HG02840 (cell line): ENCODE measurements around the gene KATNB1.
"Not testable (repeated sequence)": the region's sequence is repeated elsewhere in the genome, so short reads cannot be mapped to it uniquely, and the experiment has no call there.

Experiments used
- ATAC-seq: cut with Tn5 transposase; IDR thresholded peaks from one replicate; pipeline ENCODE4 v1.9.1; 2021; ENCODE audit warnings: mild to moderate bottlenecking, moderate library complexity, moderate number of reproducible peaks; ENCODE audit not compliant: unreplicated experiment, low FRiP score

KATNB1 gene

GRCh38 chr16:57723170-57723569 lies 12.4 kb upstream of the KATNB1 start:
- no peak for ATAC-seq

GRCh38 chr16:57724531-57724930 lies 11.0 kb upstream of the KATNB1 start:
- no peak for ATAC-seq

DNA sequence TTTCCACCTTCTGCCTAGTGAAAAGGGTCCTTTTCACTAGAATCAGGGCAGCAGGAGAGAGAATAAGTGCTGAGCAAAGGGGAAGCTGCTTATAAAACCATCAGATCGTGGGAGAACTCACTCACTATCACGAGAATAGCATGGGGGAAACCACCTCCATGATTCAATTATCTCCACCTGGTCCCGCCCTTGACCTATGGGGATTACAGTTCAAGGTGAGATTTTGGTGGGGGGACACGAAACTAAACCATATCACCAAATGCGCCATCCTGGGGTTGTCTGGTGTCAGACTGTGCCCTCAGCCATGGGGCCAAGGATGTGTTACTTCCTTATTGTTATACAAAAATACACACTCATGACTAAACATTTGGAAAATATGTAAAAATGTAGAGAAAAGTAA lies 10.4 kb upstream of the KATNB1 start:
- no peak for ATAC-seq

DNA sequence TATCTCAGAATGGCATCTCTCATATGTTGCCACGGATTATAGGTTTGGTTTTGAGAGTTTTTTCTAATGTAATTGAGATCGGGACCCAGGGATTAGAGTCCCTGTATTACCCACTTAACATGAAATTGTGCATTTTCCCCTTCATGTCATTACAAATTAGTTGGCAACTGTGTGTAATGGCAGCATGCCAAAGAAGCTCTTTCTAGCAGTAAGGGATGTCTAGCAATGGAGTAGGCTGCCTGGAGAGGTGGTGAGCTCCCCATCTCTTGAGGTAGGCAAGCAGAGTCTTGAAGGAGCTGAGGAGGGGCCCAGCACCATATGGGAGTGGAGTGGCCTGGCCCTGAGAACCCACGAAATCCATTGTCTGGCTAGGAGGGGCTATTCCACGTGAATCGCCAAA lies 10.0 kb upstream of the KATNB1 start:
- ATAC-seq: no peak

DNA sequence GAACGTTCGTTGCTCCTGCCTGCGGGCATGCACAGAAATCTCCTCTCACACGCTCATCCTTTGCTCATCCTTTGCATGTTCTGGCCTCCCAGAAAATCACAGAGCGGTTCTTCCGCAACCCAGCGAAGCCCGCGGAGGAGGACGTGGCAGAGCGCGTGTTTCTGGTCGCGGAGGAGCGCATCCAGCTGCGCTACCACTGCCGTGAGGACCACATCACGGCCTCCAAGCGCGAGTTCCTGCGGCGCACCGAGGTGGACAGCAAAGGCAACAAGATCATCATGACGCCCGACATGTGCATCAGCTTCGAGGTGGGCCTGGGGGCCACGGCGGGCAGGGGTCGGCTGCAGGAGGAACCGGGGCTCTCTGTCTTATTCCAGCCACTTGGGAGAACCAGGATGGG lies 9.6 kb upstream of the KATNB1 start:
- ATAC-seq: no peak

DNA sequence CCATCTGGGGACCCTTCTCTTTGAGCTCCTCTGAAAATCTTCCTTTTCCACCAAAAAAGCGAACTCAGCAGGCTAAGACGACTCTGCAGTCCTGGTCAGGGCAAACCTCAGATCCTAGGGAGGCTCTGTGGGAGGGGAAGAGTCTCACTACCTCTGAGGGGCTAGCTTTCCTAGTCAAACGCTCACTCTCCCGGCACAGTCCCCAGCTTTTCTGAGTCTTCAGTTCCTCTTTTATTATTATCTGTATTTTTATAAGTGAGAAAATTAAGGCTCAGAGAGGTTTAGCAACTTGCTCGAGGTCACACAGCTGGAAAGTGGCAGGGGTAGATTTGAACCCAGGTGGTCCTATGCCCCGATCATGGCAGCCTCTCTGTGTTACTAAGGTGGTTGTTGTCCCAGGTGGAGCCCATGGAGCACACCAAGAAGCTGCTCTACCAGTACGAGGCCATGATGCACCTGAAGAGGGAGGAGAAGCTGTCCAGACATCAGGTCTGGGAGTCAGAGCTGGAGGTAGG lies 9.1 kb upstream of the KATNB1 start:
- no peak for ATAC-seq

GRCh38 chr16:57727610-57728009 lies 8.0 kb upstream of the KATNB1 start:
- ATAC-seq: no peak

- no peak for ATAC-seq
Measured at GRCh38 chr16:57728336-57729181, 7.0 kb upstream of the KATNB1 start.

- no peak for ATAC-seq
Measured at GRCh38 chr16:57729182-57729484, 6.4 kb upstream of the KATNB1 start.

GRCh38 chr16:57729852-57730251 lies 5.7 kb upstream of the KATNB1 start:
- ATAC-seq: not testable (repeated sequence)

DNA sequence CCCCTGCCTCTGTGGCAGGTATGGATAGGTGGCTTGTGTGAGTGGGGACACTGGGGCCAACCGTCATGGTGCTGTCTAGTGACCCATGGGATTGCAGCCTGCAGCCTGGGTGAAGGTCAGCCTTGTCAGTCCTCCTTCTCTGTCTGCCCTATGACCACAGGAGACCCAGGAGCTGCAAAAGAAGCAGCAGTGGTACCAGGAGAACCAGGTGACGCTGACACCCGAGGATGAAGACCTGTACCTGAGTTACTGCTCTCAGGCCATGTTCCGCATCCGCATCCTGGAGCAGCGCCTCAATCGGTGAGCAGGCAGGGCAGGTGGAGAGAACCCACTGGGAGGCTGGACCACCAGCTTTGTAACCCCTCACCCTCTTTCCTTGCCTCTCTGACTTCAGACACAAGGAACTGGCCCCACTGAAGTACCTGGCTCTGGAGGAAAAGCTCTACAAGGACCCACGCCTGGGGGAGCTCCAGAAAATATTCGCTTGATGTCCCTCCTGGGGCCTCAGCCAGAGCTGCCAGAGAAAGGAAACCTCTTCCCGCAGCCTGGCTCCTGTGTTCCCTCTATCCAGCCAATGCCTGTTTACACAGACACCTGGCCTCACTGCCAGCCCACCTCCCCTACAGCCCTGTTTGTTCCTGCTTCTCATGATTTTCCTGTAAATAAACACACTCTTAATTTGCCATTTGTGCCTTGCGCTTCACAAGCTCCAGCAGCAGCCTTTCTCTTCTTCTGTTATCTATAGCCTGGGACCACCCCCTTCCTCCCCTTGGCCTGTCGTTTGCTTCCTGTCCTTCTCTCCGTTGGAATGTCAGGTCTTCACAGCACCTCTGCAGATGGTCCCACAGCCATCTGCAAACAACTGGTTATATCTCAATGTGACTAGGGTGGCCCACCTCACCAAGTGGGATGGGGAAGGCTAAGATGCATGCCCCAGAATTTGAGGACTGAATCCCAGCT lies 4.5 kb upstream of the KATNB1 start:
- ATAC-seq: no peak

GRCh38 chr16:57732037-57732436 lies 3.5 kb upstream of the KATNB1 start:
- ATAC-seq: no peak

- ATAC-seq: no peak
Measured at GRCh38 chr16:57732714-57733113, 2.9 kb upstream of the KATNB1 start.

GRCh38 chr16:57734308-57734924 lies 1.2 kb upstream of the KATNB1 start:
- ATAC-seq: no peak

- peak; percentile 88 for ATAC-seq
Measured at GRCh38 chr16:57734925-57735754, 430 bp upstream of the KATNB1 start.

- ATAC-seq: no peak
Measured at GRCh38 chr16:57736419-57737351, 1.1 kb downstream of the KATNB1 start.

DNA sequence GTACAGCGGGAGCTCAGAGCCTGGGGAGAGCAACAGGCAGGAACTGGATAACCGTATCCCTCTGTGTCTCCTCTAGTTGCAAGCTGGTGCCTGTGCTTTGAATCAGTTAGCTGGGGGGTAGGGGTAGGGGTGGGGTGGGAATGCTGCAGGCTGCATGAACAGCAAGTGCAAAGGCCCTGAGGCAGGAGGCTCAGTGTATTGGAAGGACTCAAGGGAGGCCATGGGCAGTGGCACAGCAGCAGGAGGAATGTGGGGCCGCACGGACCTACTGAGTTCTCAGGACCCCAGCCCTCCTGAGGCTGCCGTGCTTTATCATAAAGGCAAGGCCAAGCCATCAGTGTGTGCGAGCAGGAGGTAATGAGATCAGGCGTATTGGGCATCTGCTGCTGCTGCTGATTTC lies 3.3 kb downstream of the KATNB1 start:
- no peak for ATAC-seq

DNA sequence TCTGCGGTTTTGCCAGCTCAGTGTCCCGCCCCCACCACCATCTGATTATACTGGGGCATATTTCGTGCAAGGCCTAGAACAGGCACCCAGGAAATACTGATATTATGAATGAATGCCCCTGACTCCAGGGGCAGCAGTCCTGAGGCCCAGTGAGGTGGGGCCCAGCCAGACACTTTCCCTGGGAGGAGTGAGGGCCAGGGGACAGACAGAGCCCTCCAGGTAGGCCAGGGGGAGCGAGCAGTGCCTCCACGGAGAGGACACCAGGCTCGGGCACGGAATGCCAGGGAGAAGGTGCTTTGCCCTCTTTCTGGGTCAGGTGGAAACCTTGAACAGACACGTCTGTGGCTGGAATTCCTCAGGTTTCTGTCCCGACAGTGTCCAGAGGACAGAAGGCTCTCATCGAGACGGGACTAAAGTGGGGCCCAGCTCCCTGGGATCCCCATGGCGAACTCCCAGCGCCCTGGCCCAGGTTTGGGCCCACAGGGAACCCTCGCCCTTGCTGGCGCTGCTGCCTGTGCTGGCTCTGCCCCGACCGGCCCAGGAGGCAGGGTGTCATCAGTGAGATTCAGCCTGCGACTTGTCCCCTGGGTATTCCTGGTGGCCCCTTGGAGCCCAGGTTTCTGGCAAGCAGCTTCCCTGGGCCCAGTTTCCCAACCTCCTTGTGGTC lies 4.3 kb downstream of the KATNB1 start:
- ATAC-seq: no peak
